ENCODE data around the gene RPS6KA2.

RPS6KA2 gene

GRCh38 chr6:166627033-166627874, at the start of gene RPS6KA2:
TSS of gene RPS6KA2 (minus strand) at chr6:166627251. CDS start at chr6:166627019, 232 bp downstream.
- peak; percentile 91 for DNase-seq

GRCh38 chr6:166676270-166676860, 49.3 kb upstream of the RPS6KA2 start:
- DNase-seq: no peak

- DNase-seq: peak; percentile 11
Measured at GRCh38 chr6:166675736-166676135, 48.7 kb upstream of the RPS6KA2 start.

- DNase-seq: no peak
Measured at GRCh38 chr6:166673309-166673708, 46.3 kb upstream of the RPS6KA2 start.

GRCh38 chr6:166672624-166673206, 45.7 kb upstream of the RPS6KA2 start:
- no peak for DNase-seq

- no peak for DNase-seq
Measured at GRCh38 chr6:166672146-166672545, 45.1 kb upstream of the RPS6KA2 start.

- no peak for DNase-seq
Measured at GRCh38 chr6:166671434-166672081, 44.5 kb upstream of the RPS6KA2 start.

- no peak for DNase-seq
Measured at GRCh38 chr6:166670894-166671293, 43.8 kb upstream of the RPS6KA2 start.

GRCh38 chr6:166670013-166670412, 43.0 kb upstream of the RPS6KA2 start:
- DNase-seq: no peak

- no peak for DNase-seq
Measured at GRCh38 chr6:166667796-166668610, 41.0 kb upstream of the RPS6KA2 start.

- DNase-seq: peak; percentile 8
Measured at GRCh38 chr6:166664135-166664534, 37.1 kb upstream of the RPS6KA2 start.

GRCh38 chr6:166663568-166663967, 36.5 kb upstream of the RPS6KA2 start:
- DNase-seq: no peak

- no peak for DNase-seq
Measured at GRCh38 chr6:166662690-166663089, 35.6 kb upstream of the RPS6KA2 start.

- DNase-seq: no peak
Measured at GRCh38 chr6:166661327-166662085, 34.5 kb upstream of the RPS6KA2 start.

- DNase-seq: no peak
Measured at GRCh38 chr6:166660157-166660688, 33.2 kb upstream of the RPS6KA2 start.

- no peak for DNase-seq
Measured at GRCh38 chr6:166659581-166659980, 32.5 kb upstream of the RPS6KA2 start.

- no peak for DNase-seq
Measured at GRCh38 chr6:166658792-166659150, 31.7 kb upstream of the RPS6KA2 start.

- no peak for DNase-seq
Measured at GRCh38 chr6:166658115-166658791, 31.2 kb upstream of the RPS6KA2 start.

GRCh38 chr6:166657531-166657930, 30.5 kb upstream of the RPS6KA2 start:
- DNase-seq: no peak

GRCh38 chr6:166656230-166657151, 29.4 kb upstream of the RPS6KA2 start:
- no peak for DNase-seq
